ENCODE results near the gene SURF2. TPM values are rescaled to one million over a fixed set of nuclear protein-coding genes. Genes with fewer than 3 reads are reported as not detected.
"Not testable (repeated sequence)": the region's sequence is repeated elsewhere in the genome, so short reads cannot be mapped to it uniquely, and the experiment has no call there.

The SURF2 gene
- total RNA-seq, 4 donors from 2014 or later = 15.3 to 42.3 (median 31.2) TPM

DNA sequence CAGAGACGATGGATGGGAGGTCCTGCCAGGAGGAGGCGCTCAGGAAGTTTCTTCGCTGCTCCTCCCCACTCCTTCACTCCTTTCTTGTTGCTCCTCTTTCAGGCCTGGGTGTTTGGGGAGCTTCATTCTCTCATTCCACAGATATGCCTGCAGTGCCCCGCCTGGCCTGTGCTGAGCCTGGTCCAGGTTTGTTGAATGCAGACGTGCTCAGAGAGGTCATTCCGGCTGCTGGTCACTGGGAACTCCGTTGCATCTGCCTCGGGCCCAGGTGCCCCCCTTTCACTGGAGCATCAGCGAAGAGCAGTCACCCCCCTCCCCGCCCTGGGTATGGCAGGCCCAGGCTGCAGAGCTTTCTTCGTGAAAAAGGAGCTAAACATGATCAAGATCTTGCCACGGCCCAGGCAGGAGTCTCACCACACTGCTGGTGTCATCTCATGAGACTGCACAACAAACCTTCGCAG lies 35.9 kb upstream of the SURF2 start:
- Histone ChIP-seq H3K36me3 (no peaks in the 10 kb centered on the region), H3K27me3 (no peaks in the 10 kb centered on the region), H3K9me3 (no peaks in the 10 kb centered on the region), H3K27ac (no peak overlapping the region), H3K4me3 (no peak overlapping the region), H3K4me1 (no peaks in the 10 kb centered on the region)
- TF ChIP-seq EP300 (IDR thresholded peaks at IDR 0.05) (no peak), POLR2AphosphoS5 (IDR thresholded peaks at IDR 0.05) (no peak), POLR2A (IDR thresholded peaks at IDR 0.05) (no peak)
- TF ChIP-seq, protein P1, sequence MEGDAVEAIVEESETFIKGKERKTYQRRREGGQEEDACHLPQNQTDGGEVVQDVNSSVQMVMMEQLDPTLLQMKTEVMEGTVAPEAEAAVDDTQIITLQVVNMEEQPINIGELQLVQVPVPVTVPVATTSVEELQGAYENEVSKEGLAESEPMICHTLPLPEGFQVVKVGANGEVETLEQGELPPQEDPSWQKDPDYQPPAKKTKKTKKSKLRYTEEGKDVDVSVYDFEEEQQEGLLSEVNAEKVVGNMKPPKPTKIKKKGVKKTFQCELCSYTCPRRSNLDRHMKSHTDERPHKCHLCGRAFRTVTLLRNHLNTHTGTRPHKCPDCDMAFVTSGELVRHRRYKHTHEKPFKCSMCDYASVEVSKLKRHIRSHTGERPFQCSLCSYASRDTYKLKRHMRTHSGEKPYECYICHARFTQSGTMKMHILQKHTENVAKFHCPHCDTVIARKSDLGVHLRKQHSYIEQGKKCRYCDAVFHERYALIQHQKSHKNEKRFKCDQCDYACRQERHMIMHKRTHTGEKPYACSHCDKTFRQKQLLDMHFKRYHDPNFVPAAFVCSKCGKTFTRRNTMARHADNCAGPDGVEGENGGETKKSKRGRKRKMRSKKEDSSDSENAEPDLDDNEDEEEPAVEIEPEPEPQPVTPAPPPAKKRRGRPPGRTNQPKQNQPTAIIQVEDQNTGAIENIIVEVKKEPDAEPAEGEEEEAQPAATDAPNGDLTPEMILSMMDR (IDR thresholded peaks at IDR 0.05) = no peak
- WGBS = 75% methylated on average over 13 of the region's 13 CpGs
- DNase-seq (ENCODE audit: low spot score in 2 of 2) = peak in 1 of 2 donors; percentile 59

DNA sequence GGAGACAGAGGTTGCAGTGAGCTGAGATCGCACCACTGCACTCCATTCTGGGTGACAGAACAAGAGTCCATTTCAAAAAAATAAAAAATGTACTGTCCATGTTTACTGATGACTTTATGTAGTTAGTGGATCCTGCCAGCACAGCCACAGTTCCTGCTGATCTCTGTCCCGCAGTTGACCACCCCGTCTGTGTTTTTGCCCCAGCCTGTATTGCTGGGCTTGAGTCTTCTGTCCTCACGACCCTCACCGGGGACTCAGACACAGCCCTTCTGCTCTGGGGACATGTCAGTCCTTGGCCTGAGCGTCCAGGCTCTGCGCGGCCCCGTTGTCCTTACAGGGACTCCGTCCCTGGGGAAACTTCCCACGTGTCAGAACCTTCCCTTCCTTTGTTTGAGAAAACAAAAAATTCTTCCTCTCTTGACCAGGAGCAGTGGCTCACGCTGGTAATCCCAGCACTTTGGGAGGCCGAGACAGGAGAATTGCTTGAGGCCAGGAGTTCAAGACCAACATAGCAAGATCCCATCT lies 34.9 kb upstream of the SURF2 start:
- Histone ChIP-seq H3K4me1 (no peaks in the 10 kb centered on the region), H3K27ac (no peak overlapping the region), H3K9me3 (no peaks in the 10 kb centered on the region), H3K36me3 (no peaks in the 10 kb centered on the region), H3K4me3 (no peak overlapping the region), H3K27me3 (no peaks in the 10 kb centered on the region)
- DNase-seq (ENCODE audit: low spot score in 2 of 2) = peak in 1 of 2 donors; percentile 43
- TF ChIP-seq, protein P1 (IDR thresholded peaks at IDR 0.05) = no peak
- no peak for TF ChIP-seq EP300 (IDR thresholded peaks at IDR 0.05)
- TF ChIP-seq POLR2AphosphoS5 (IDR thresholded peaks at IDR 0.05) = no peak
- no peak for TF ChIP-seq POLR2A (IDR thresholded peaks at IDR 0.05)
- 76% methylated on average over 13 of the region's 13 CpGs for WGBS

DNA sequence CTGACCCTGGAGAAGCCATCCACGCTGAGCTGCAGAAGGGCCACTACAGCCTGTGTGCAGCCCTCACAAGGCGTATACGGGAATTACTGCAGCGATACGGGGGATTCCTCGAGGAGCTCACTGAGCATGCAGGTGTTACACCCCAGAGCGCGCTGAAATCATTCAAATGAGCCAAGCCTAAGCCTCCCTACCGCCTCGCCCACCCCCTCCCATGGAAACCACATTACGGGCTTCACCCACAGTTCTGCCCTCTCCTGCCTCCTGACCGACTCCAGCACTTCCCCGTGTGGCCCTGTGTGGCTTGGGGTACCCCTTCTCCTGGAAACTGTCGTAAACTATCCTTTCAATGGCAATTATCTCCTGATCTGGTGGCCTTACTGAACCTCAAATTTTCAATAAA lies 33.6 kb upstream of the SURF2 start:
- no peaks in the 10 kb centered on the region for H3K9me3 ChIP-seq
- H3K27me3 ChIP-seq = no peaks in the 10 kb centered on the region
- H3K36me3 ChIP-seq = no peaks in the 10 kb centered on the region
- no peak overlapping the region for H3K27ac ChIP-seq
- H3K4me1 ChIP-seq = no peaks in the 10 kb centered on the region
- DNase-seq (ENCODE audit: low spot score in 2 of 2) = peak; percentile 23 to 25
- WGBS = 79% methylated on average over 14 of the region's 14 CpGs
- TF ChIP-seq POLR2A (IDR thresholded peaks at IDR 0.05) (no peak), EP300 (IDR thresholded peaks at IDR 0.05) (no peak), POLR2AphosphoS5 (IDR thresholded peaks at IDR 0.05) (no peak)
- TF ChIP-seq, protein P1 (IDR thresholded peaks at IDR 0.05) = no peak
- no peak overlapping the region for H3K4me3 ChIP-seq

DNA sequence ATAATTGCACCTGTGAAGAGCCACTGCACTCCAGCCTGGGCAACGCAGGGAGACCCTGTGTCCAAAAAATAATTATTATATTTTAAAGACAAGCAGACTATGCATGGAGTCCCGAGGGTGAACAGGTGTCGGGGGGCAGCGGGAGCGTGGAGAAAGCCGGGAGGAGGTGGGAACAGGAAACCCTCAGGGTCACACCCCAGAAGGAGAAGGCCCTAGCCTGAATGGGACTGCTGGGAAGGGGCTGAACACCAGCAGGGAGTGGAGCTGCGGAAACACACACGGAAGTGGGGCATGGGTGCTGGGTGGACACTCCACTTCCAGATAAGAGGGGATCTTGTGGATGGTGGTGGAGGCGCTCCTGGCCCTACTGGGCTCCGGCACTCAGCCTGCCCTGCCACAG lies 33.1 kb upstream of the SURF2 start:
- Histone ChIP-seq H3K9me3 (no peaks in the 10 kb centered on the region), H3K27me3 (no peaks in the 10 kb centered on the region), H3K36me3 (no peaks in the 10 kb centered on the region), H3K27ac (no peak overlapping the region), H3K4me1 (no peaks in the 10 kb centered on the region), H3K4me3 (no peak overlapping the region)
- WGBS = 84% methylated on average over 10 of the region's 10 CpGs
- TF ChIP-seq POLR2A (IDR thresholded peaks at IDR 0.05) = no peak
- no peak for TF ChIP-seq EP300 (IDR thresholded peaks at IDR 0.05)
- TF ChIP-seq, protein P1 (IDR thresholded peaks at IDR 0.05) = no peak
- TF ChIP-seq POLR2AphosphoS5 (IDR thresholded peaks at IDR 0.05) = no peak
- peak; percentile 37 to 50 for DNase-seq (ENCODE audit: low spot score in 2 of 2)

DNA sequence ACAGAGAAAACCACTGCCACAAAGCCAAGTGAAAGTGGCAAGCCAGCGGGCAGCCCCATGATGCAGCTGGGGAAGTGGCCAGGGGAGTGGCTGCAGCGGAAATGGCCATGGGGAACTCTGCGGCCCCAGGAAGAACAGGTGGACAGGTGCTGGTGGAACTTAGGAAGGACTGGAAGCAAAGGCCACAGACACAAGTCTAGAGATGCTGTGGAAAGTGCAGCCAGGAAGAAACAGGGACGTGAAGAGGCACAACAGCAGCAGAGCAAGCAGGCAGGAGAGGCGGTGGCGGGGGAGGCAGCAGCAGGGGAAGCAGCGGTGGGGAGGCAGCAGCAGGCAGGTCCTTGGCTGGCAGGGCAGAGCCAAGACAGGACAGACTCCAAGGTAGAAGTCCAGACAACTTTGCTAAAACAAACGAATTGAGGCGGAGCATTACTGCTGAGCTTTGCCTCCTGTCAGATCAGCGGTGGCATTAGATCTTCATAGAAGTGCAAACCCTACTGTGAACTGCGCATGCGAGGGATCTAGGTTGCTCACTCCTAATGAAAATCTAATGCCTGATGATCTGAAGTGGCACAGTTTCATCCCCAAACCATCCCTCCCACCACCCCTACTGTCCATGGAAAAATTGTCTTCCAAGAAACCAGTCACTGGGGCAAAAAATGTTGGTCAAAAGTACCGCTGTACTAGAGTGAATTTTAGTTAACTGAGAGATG lies 32.2 kb upstream of the SURF2 start:
- DNase-seq (ENCODE audit: low spot score in 2 of 2) = peak in 1 of 2 donors; percentile 61
- H3K4me3 ChIP-seq = no peak overlapping the region
- no peaks in the 10 kb centered on the region for H3K27me3 ChIP-seq
- H3K4me1 ChIP-seq = no peaks in the 10 kb centered on the region
- no peaks in the 10 kb centered on the region for H3K9me3 ChIP-seq
- no peak overlapping the region for H3K27ac ChIP-seq
- WGBS = 91% methylated on average over 13 of the region's 13 CpGs
- no peak for TF ChIP-seq EP300 (IDR thresholded peaks at IDR 0.05)
- TF ChIP-seq, protein P1 (IDR thresholded peaks at IDR 0.05) = no peak
- TF ChIP-seq POLR2A (IDR thresholded peaks at IDR 0.05) = no peak
- TF ChIP-seq POLR2AphosphoS5 (IDR thresholded peaks at IDR 0.05) = no peak
- H3K36me3 ChIP-seq = no peaks in the 10 kb centered on the region

DNA sequence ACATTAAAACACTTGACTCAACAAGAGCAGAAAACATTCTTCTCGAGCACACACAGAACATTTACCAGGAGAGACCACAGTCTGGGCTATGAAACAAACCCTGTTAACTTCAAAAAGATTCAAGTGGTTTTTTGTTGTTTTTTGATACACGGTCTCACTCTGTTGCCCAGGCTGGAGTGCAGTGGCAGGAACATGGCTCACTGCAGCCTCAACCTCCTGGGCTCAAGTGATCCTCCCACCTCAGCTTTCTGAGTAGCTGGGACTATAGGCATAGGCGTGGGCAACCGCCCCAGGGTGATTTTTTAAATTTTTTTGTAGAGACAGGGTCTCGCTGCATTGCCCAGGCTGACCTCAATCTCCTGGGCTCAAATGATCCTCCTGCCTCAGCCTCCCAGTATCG lies 29.3 kb upstream of the SURF2 start:
- not testable (repeated sequence) for H3K9me3 ChIP-seq, H3K4me1 ChIP-seq, H3K4me3 ChIP-seq, H3K27me3 ChIP-seq, H3K27ac ChIP-seq
- peaks cover 19% of the 10 kb centered on the region for H3K36me3 ChIP-seq
- peak in 1 of 2 donors; percentile 31 for DNase-seq (ENCODE audit: low spot score in 2 of 2)
- WGBS = 95% methylated on average over 6 of the region's 6 CpGs

Data from suprapubic skin (tissue), 4 donors.